ENCODE results near the gene MRPL32.

MRPL32 gene

GRCh38 chr7:42960762-42961161 is 28.6 kb downstream of the MRPL32 start:
- H3K36me3 ChIP-seq (ENCODE audit: low read length): no peaks in the 10 kb centered on the region; the same call in 1 of the 2 replicates
- no peaks in the 10 kb centered on the region for H3F3A ChIP-seq (ENCODE audit: insufficient read depth)
- peaks cover 9% of the 10 kb centered on the region; the same call in 1 of the 2 replicates for H3K9me3 ChIP-seq (ENCODE audit: insufficient read depth, low read length)
- no peak overlapping the region for H3K27ac ChIP-seq (ENCODE audit: low read depth, low read length)
- TF ChIP-seq EZH2phosphoT487 (conservative IDR thresholded peaks at IDR 0.05; ENCODE audit: low read length): no peak
- TF ChIP-seq CTCF (IDR thresholded peaks at IDR 0.05; ENCODE audit: insufficient read depth, low read length, poor library complexity, severe bottlenecking): no peak
- no peak overlapping the region for H3K4me3 ChIP-seq (ENCODE audit: insufficient read depth, low read length, poor library complexity, severe bottlenecking)
- no peaks in the 10 kb centered on the region for H3K9me2 ChIP-seq (replicated peaks; ENCODE audit: insufficient read depth, low read length)
- no peak overlapping the region for H3K9ac ChIP-seq (ENCODE audit: low read length)
- no peaks in the 10 kb centered on the region for H3K79me2 ChIP-seq (ENCODE audit: insufficient read depth, low read length)
- no peak overlapping the region for H2AFZ ChIP-seq (ENCODE audit: low read depth, low read length, severe bottlenecking)
- no peak overlapping the region for H3K4me2 ChIP-seq (ENCODE audit: low read depth, low read length, poor library complexity, severe bottlenecking)
- H3K27me3 ChIP-seq (ENCODE audit: low read length): no peaks in the 10 kb centered on the region
- no peaks in the 10 kb centered on the region for H4K20me1 ChIP-seq (ENCODE audit: low read depth, low read length)

GRCh38 chr7:42961170-42961569 is 29.0 kb downstream of the MRPL32 start:
- Histone ChIP-seq H3K27ac (ENCODE audit: low read depth, low read length) (no peak overlapping the region), H3K9me3 (ENCODE audit: insufficient read depth, low read length) (0 out of 2 replicates have a peak, but pooled peaks cover 6% of the 10 kb centered on the region), H3K27me3 (ENCODE audit: low read length) (no peaks in the 10 kb centered on the region), H3K9ac (ENCODE audit: low read length) (no peak overlapping the region), H3K4me2 (ENCODE audit: low read depth, low read length, poor library complexity, severe bottlenecking) (no peak overlapping the region), H3K79me2 (ENCODE audit: insufficient read depth, low read length) (no peaks in the 10 kb centered on the region), H3K9me2 (replicated peaks; ENCODE audit: insufficient read depth, low read length) (no peaks in the 10 kb centered on the region), H3K4me3 (ENCODE audit: insufficient read depth, low read length, poor library complexity, severe bottlenecking) (no peak overlapping the region), H3K36me3 (ENCODE audit: low read length) (no peaks in the 10 kb centered on the region; the same call in 1 of the 2 replicates), H4K20me1 (ENCODE audit: low read depth, low read length) (no peaks in the 10 kb centered on the region), H2AFZ (ENCODE audit: low read depth, low read length, severe bottlenecking) (no peak overlapping the region), H3F3A (ENCODE audit: insufficient read depth) (no peaks in the 10 kb centered on the region)
- TF ChIP-seq EZH2phosphoT487 (conservative IDR thresholded peaks at IDR 0.05; ENCODE audit: low read length): no peak
- TF ChIP-seq CTCF (IDR thresholded peaks at IDR 0.05; ENCODE audit: insufficient read depth, low read length, poor library complexity, severe bottlenecking): no peak

GRCh38 chr7:42964293-42964692 is 32.1 kb downstream of the MRPL32 start:
- Histone ChIP-seq H3K9me3 (ENCODE audit: insufficient read depth, low read length) (no peaks in the 10 kb centered on the region), H3K27ac (ENCODE audit: low read depth, low read length) (no peak overlapping the region), H3K36me3 (ENCODE audit: low read length) (no peaks in the 10 kb centered on the region), H3K4me3 (ENCODE audit: insufficient read depth, low read length, poor library complexity, severe bottlenecking) (no peak overlapping the region), H3K79me2 (ENCODE audit: insufficient read depth, low read length) (no peaks in the 10 kb centered on the region), H3K9ac (ENCODE audit: low read length) (no peak overlapping the region), H4K20me1 (ENCODE audit: low read depth, low read length) (no peaks in the 10 kb centered on the region), H2AFZ (ENCODE audit: low read depth, low read length, severe bottlenecking) (no peak overlapping the region), H3K27me3 (ENCODE audit: low read length) (no peaks in the 10 kb centered on the region), H3K9me2 (replicated peaks; ENCODE audit: insufficient read depth, low read length) (no peaks in the 10 kb centered on the region), H3F3A (ENCODE audit: insufficient read depth) (no peaks in the 10 kb centered on the region), H3K4me2 (ENCODE audit: low read depth, low read length, poor library complexity, severe bottlenecking) (no peak overlapping the region)
- TF ChIP-seq CTCF (IDR thresholded peaks at IDR 0.05; ENCODE audit: insufficient read depth, low read length, poor library complexity, severe bottlenecking) (no peak), EZH2phosphoT487 (conservative IDR thresholded peaks at IDR 0.05; ENCODE audit: low read length) (no peak)
